HCT116 (cell line): Measurements from ENCODE around the gene SIRT7. TPM values are rescaled to one million over a fixed set of nuclear protein-coding genes. Genes with fewer than 3 reads are reported as not detected.

Source experiments
- ATAC-seq: fragments of 200-7000 bp; cut with Tn5 transposase; 2 replicates; pipeline ENCODE4 v1.9.1; 2020; ENCODE audit warnings: mild to moderate bottlenecking, moderate library complexity
- BruUV-seq: library from RNA; stranded (reverse); fragments of 400-500 nt; replicated peaks from 2 replicates; lab custom pipeline; 2021; lab: Mats Ljungman, UMichigan
- CTCF ChIA-PET: fragments of 300-600 bp; sonication (Branson Sonifier 250); formaldehyde crosslinking; loops from one replicate; lab custom pipeline; 2021; ENCODE audit warnings: antibody characterized with exemption; lab: Charles Lee
- POLR2A ChIA-PET: fragments of 300-600, 350-600 bp; sonication (Branson Sonifier 250); formaldehyde crosslinking; loops from one replicate; lab custom pipeline; 2021; ENCODE audit warnings: antibody characterized with exemption; lab: Charles Lee
- RAD21 ChIA-PET, 2 experiments: fragments of 300-600 bp; sonication (Branson Sonifier 250); formaldehyde crosslinking; loops; one replicate each; lab custom pipeline; 2023; ENCODE audit warnings: low total read pairs in 2 of 2; ENCODE audit not compliant: uncharacterized antibody in 2 of 2, unreplicated experiment in 2 of 2, low non-redundant PET in 1 of 2; lab: Charles Lee
- DNase-seq: peaks from one replicate; pipeline ENCODE4 v3.0.0-alpha.2; 2010; ENCODE audit warnings: low read depth, low spot score
- H2AFZ ChIP-seq: fragments of 200-600 bp; shearing (Covaris generic), sonication (generic); 2 replicates; pipeline ENCODE4 v1.6.1; 2017; ENCODE audit warnings: low read depth, mixed run types, mixed read lengths, antibody characterized with exemption, low read length; ENCODE audit not compliant: poor library complexity, severe bottlenecking
- H3K27ac ChIP-seq: 2 replicates; pipeline ENCODE4 v1.5.1; 2012; ENCODE audit warnings: low read depth, low read length
- H3K27me3 ChIP-seq: fragments of 200-600 bp; sonication (generic); 2 replicates; pipeline ENCODE4 v1.6.1; 2016; ENCODE audit warnings: mixed run types, low read length, mixed read lengths; ENCODE audit not compliant: insufficient read depth
- H3K36me3 ChIP-seq, 2 experiments: fragments of 200-500 bp in 1 of 2; fragments of 200-600 bp in 1 of 2; sonication (Bioruptor generic) in 1 of 2; sonication (generic) in 1 of 2; 2 replicates each; pipeline versions ENCODE4 v1.5.1 to v1.6.1; 2014 to 2016; ENCODE audit warnings: low read length in 2 of 2, inconsistent platforms in 1 of 2, mixed read lengths in 1 of 2, mixed run types in 1 of 2; ENCODE audit not compliant: insufficient read depth in 2 of 2, control insufficient read depth in 1 of 2
- H3K4me1 ChIP-seq, 2 experiments: fragments of 200-600 bp in 1 of 2; sonication (generic) in 1 of 2; 2 replicates each; pipeline versions ENCODE4 v1.5.1 to v1.6.1; 2012 to 2017; ENCODE audit warnings: low read length in 2 of 2, inconsistent platforms in 1 of 2, mild to moderate bottlenecking in 1 of 2, mixed read lengths in 1 of 2, mixed run types in 1 of 2, moderate library complexity in 1 of 2; ENCODE audit not compliant: insufficient read depth in 2 of 2, control insufficient read depth in 1 of 2
- H3K4me2 ChIP-seq: fragments of 200-600 bp; sonication (generic); 2 replicates; pipeline ENCODE4 v1.6.1; 2017; ENCODE audit warnings: mixed run types, low read length, mixed read lengths
- H3K4me3 ChIP-seq, 2 experiments: fragments of 200-600 bp in 1 of 2; sonication (generic) in 1 of 2; replicated peaks in 1 of 2; 2 replicates each; pipeline ENCODE4 v1.5.1; 2011 to 2016; ENCODE audit warnings: low read length in 2 of 2, control low read depth in 1 of 2, low read depth in 1 of 2, mild to moderate bottlenecking in 1 of 2, mixed read lengths in 1 of 2, mixed run types in 1 of 2
- H3K79me2 ChIP-seq: fragments of 200-600 bp; sonication (generic); 2 replicates; pipeline ENCODE4 v1.6.1; 2017; ENCODE audit warnings: mild to moderate bottlenecking, mixed run types, low read length, moderate library complexity, mixed read lengths; ENCODE audit not compliant: insufficient read depth
- H3K9ac ChIP-seq: fragments of 200-600 bp; sonication (generic); 2 replicates; pipeline ENCODE4 v1.6.1; 2016; ENCODE audit warnings: low read length, mixed read lengths
- H3K9me2 ChIP-seq: fragments of 200-600 bp; sonication (generic), shearing (Covaris generic); 2 replicates; pipeline ENCODE4 v1.6.1; 2017; ENCODE audit warnings: mixed run types, mild to moderate bottlenecking, moderate library complexity; ENCODE audit not compliant: insufficient read depth
- H3K9me3 ChIP-seq, 2 experiments: fragments of 200-500 bp in 1 of 2; fragments of 200-600 bp in 1 of 2; sonication (Bioruptor generic) in 1 of 2; sonication (generic) in 1 of 2; 2 replicates each; pipeline ENCODE4 v1.6.1; 2014 to 2017; ENCODE audit warnings: low read length in 2 of 2, mixed read lengths in 2 of 2, inconsistent platforms in 1 of 2, low read depth in 1 of 2, mild to moderate bottlenecking in 1 of 2, mixed run types in 1 of 2, moderate library complexity in 1 of 2; ENCODE audit not compliant: control insufficient read depth in 1 of 2, insufficient read depth in 1 of 2
- H4K20me1 ChIP-seq: fragments of 200-600 bp; sonication (generic), shearing (Covaris generic); 2 replicates; pipeline ENCODE4 v1.6.1; 2017; ENCODE audit warnings: mixed run types, mild to moderate bottlenecking, moderate library complexity; ENCODE audit not compliant: insufficient read depth
- ATF3 ChIP-seq: IDR thresholded peaks from 2 replicates; pipeline ENCODE4 v1.6.1; 2012
- CEBPB ChIP-seq: IDR thresholded peaks from 2 replicates; pipeline ENCODE4 v1.6.1; 2012; ENCODE audit warnings: low read depth
- EGR1 ChIP-seq: IDR thresholded peaks from 2 replicates; pipeline ENCODE4 v1.6.1; 2012; ENCODE audit warnings: low read depth
- ELF1 ChIP-seq: IDR thresholded peaks from 2 replicates; pipeline ENCODE4 v1.6.1; 2012; ENCODE audit warnings: low read depth, borderline replicate concordance
- EZH2phosphoT487 ChIP-seq: fragments of 200-600 bp; IDR thresholded peaks from 2 replicates; pipeline ENCODE4 v1.6.1; 2018; ENCODE audit warnings: antibody characterized with exemption, borderline replicate concordance
- POLR2A ChIP-seq: IDR thresholded peaks from 2 replicates; pipeline ENCODE4 v1.7.0; 2011; ENCODE audit warnings: borderline replicate concordance; ENCODE audit not compliant: insufficient read depth, insufficient read length; ENCODE audit errors: extremely low read depth
- REST ChIP-seq: IDR thresholded peaks from 2 replicates; pipeline ENCODE4 v1.6.1; 2012; ENCODE audit warnings: low read depth
- SP1 ChIP-seq: IDR thresholded peaks from 2 replicates; pipeline ENCODE4 v1.6.1; 2012; ENCODE audit warnings: low read depth
- intact Hi-C: fragments of 100-400 bp; cut with micrococcal nuclease; formaldehyde crosslinking; loops from 2 replicates; pipeline ENCODE4 v1.10.0; 2022
- total RNA-seq: library from RNA; stranded (reverse); gene quantifications from one replicate; pipeline ENCODE4 v1.2.1, GENCODE V29; 2021; ENCODE audit not compliant: unreplicated experiment

SIRT7 gene
- total RNA-seq, 1 experiment from 2014 or later = 62.6 TPM

GRCh38 chr17:81909231-81909630 is 8.7 kb downstream of the SIRT7 start:
- Histone ChIP-seq H3K9me2 (no peaks in the 10 kb centered on the region), H3K9me3 (no peaks in the 10 kb centered on the region), H3K27ac (no peak overlapping the region; the same call in 1 of the 2 replicates), H3K36me3 (peaks cover 10 to 24% of the 10 kb centered on the region in 2 experiments), H2AFZ (no peak overlapping the region), H4K20me1 (no peaks in the 10 kb centered on the region), H3K27me3 (no peaks in the 10 kb centered on the region), H3K4me2 (no peak overlapping the region), H3K79me2 (peaks cover 8% of the 10 kb centered on the region; the same call in 1 of the 2 replicates), H3K9ac (no peak overlapping the region), H3K4me1 (peaks cover 28 to 39% of the 10 kb centered on the region in 2 experiments), H3K4me3 (no peak overlapping the region)
- DNase-seq (no peak), ATAC-seq (no peak)
- ChIA-PET POLR2A (no interaction called here), RAD21 (no interaction called here), CTCF (no interaction called here)
- BruUV-seq = no TSS peak
- TF ChIP-seq ATF3 = no peak
- no peak for TF ChIP-seq POLR2A
- no peak for TF ChIP-seq EGR1
- no peak for TF ChIP-seq ELF1
- no peak for TF ChIP-seq SP1
- TF ChIP-seq REST = no peak
- TF ChIP-seq CEBPB = no peak
- no peak for TF ChIP-seq EZH2phosphoT487
- intact Hi-C loops = no loop called here
